ENCODE data around the gene FAF1. TPM values are rescaled to one million over a fixed set of nuclear protein-coding genes. Genes with fewer than 3 reads are reported as not detected.

The FAF1 gene
- total RNA-seq, 1 donor from 2014 or later: 54.3 TPM

- Mint-ChIP-seq H3K4me3 (ENCODE audit: unreplicated experiment) (no peak overlapping the region), H3K4me1 (ENCODE audit: unreplicated experiment) (no peaks in the 10 kb centered on the region), H3K36me3 (ENCODE audit: low read depth, unreplicated experiment) (no peaks in the 10 kb centered on the region), H3K27ac (ENCODE audit: unreplicated experiment) (no peak overlapping the region), H3K27me3 (ENCODE audit: unreplicated experiment) (peaks cover 2% of the 10 kb centered on the region), H3K9me3 (ENCODE audit: unreplicated experiment) (no peaks in the 10 kb centered on the region)
- no peak for TF ChIP-seq CTCF (IDR thresholded peaks at IDR 0.05; ENCODE audit: unreplicated experiment)
- no peak for DNase-seq (ENCODE audit: low spot score)
These were observed 390.0 kb downstream of the FAF1 start for GRCh38 chr1:50570066-50570468.

GRCh38 chr1:50568782-50569181 is 391.3 kb downstream of the FAF1 start:
- Mint-ChIP-seq H3K4me3 (ENCODE audit: unreplicated experiment) (no peak overlapping the region), H3K36me3 (ENCODE audit: low read depth, unreplicated experiment) (no peaks in the 10 kb centered on the region)
- TF ChIP-seq CTCF (IDR thresholded peaks at IDR 0.05; ENCODE audit: unreplicated experiment): no peak

GRCh38 chr1:50566405-50566804 is 393.7 kb downstream of the FAF1 start:
- no peak for TF ChIP-seq CTCF (IDR thresholded peaks at IDR 0.05; ENCODE audit: unreplicated experiment)
- Mint-ChIP-seq H3K9me3 (ENCODE audit: unreplicated experiment) (no peaks in the 10 kb centered on the region), H3K36me3 (ENCODE audit: low read depth, unreplicated experiment) (peaks cover 4% of the 10 kb centered on the region), H3K27ac (ENCODE audit: unreplicated experiment) (no peak overlapping the region), H3K4me3 (ENCODE audit: unreplicated experiment) (no peak overlapping the region), H3K27me3 (ENCODE audit: unreplicated experiment) (no peaks in the 10 kb centered on the region), H3K4me1 (ENCODE audit: unreplicated experiment) (no peaks in the 10 kb centered on the region)
- DNase-seq (ENCODE audit: low spot score): no peak

More at GRCh38 chr1:50568782-50569181, 391.3 kb downstream of the FAF1 start:
- Mint-ChIP-seq H3K4me1 (ENCODE audit: unreplicated experiment) (no peaks in the 10 kb centered on the region), H3K27ac (ENCODE audit: unreplicated experiment) (no peak overlapping the region), H3K27me3 (ENCODE audit: unreplicated experiment) (no peaks in the 10 kb centered on the region), H3K9me3 (ENCODE audit: unreplicated experiment) (no peaks in the 10 kb centered on the region)
- DNase-seq (ENCODE audit: low spot score): no peak

GRCh38 chr1:50564417-50564816 is 395.6 kb downstream of the FAF1 start:
- Mint-ChIP-seq H3K9me3 (ENCODE audit: unreplicated experiment) (no peaks in the 10 kb centered on the region), H3K4me3 (ENCODE audit: unreplicated experiment) (no peak overlapping the region), H3K27me3 (ENCODE audit: unreplicated experiment) (no peaks in the 10 kb centered on the region), H3K27ac (ENCODE audit: unreplicated experiment) (no peak overlapping the region), H3K4me1 (ENCODE audit: unreplicated experiment) (no peaks in the 10 kb centered on the region), H3K36me3 (ENCODE audit: low read depth, unreplicated experiment) (peaks cover 9% of the 10 kb centered on the region)
- DNase-seq (ENCODE audit: low spot score): no peak
- TF ChIP-seq CTCF (IDR thresholded peaks at IDR 0.05; ENCODE audit: unreplicated experiment): no peak

- no peak for TF ChIP-seq CTCF (IDR thresholded peaks at IDR 0.05; ENCODE audit: unreplicated experiment)
- Mint-ChIP-seq H3K36me3 (ENCODE audit: low read depth, unreplicated experiment) (peaks cover 9% of the 10 kb centered on the region), H3K9me3 (ENCODE audit: unreplicated experiment) (no peaks in the 10 kb centered on the region), H3K27me3 (ENCODE audit: unreplicated experiment) (no peaks in the 10 kb centered on the region), H3K27ac (ENCODE audit: unreplicated experiment) (no peak overlapping the region), H3K4me3 (ENCODE audit: unreplicated experiment) (no peak overlapping the region), H3K4me1 (ENCODE audit: unreplicated experiment) (no peaks in the 10 kb centered on the region)
- no peak for DNase-seq (ENCODE audit: low spot score)
These were observed 398.0 kb downstream of the FAF1 start for GRCh38 chr1:50562106-50562505.

Data from endothelial cell (in vitro differentiated cells).